ENCODE data around the gene EEIG1. TPM values are rescaled to one million over a fixed set of nuclear protein-coding genes. Genes with fewer than 3 reads are reported as not detected.
A peak's percentile ranks its signal among the peaks of the same experiment; 100 is the strongest.

Gene EEIG1
- total RNA-seq, 2 donors from 2014 or later, result 41.9 to 42.0 TPM

- H3K36me3 ChIP-seq (replicated peaks in 1 of 2; ENCODE audit: insufficient read depth in 1 of 2, low read depth in 2 of 2), result peaks cover 0 to 7% of the 10 kb centered on the region in 2 donors
- H3K4me3 ChIP-seq, result no peak overlapping the region
- 61 to 75% methylated on average over 4 to 18 of the region's 18 CpGs for WGBS, 2 donors
- ATAC-seq, result peak; percentile 62
- H3K27ac ChIP-seq, result no peak overlapping the region
- intact Hi-C loops (cut with DNase I), result loop anchor here (2.0 to 10.0 kb wide), 2 partner anchors 94 to 182 kb away; partner anchors contain the start of gene PTGES2
- TF ChIP-seq POLR2A (IDR thresholded peaks at IDR 0.05), result no peak
- TF ChIP-seq CTCF (IDR thresholded peaks at IDR 0.05), result peak; percentile 62 to 90 (median 72)
- H3K9me3 ChIP-seq, result no peaks in the 10 kb centered on the region
- no peaks in the 10 kb centered on the region for H3K27me3 ChIP-seq
- DNase-seq, result peak; percentile 59 to 71 (median 66)
- peaks cover 8% of the 10 kb centered on the region for H3K4me1 ChIP-seq
These were observed 38.4 kb downstream of the EEIG1 start for GRCh38 chr9:127942216-127943010.

GRCh38 chr9:127941961-127942215 lies 38.9 kb downstream of the EEIG1 start:
- WGBS, 2 donors, result 70 to 71% methylated on average over 3 of the region's 3 CpGs
- H3K27me3 ChIP-seq, result no peaks in the 10 kb centered on the region
- H3K4me1 ChIP-seq, result peaks cover 11% of the 10 kb centered on the region
- intact Hi-C loops (cut with DNase I), result loop anchor here (2.0 to 10.0 kb wide), 2 partner anchors 95 to 183 kb away; partner anchors contain the start of gene PTGES2
- DNase-seq (no peak), ATAC-seq (no peak)
- H3K27ac ChIP-seq, result no peak overlapping the region
- H3K4me3 ChIP-seq, result no peak overlapping the region
- H3K9me3 ChIP-seq, result no peaks in the 10 kb centered on the region
- no peak for TF ChIP-seq CTCF (IDR thresholded peaks at IDR 0.05)
- TF ChIP-seq POLR2A (IDR thresholded peaks at IDR 0.05), result no peak
- H3K36me3 ChIP-seq (replicated peaks in 1 of 2; ENCODE audit: insufficient read depth in 1 of 2, low read depth in 2 of 2), result peaks cover 0 to 7% of the 10 kb centered on the region in 2 donors

- no peak for ATAC-seq
- Histone ChIP-seq H3K4me3 (no peak overlapping the region), H3K9me3 (no peaks in the 10 kb centered on the region), H3K27me3 (no peaks in the 10 kb centered on the region), H3K27ac (no peak overlapping the region), H3K36me3 (replicated peaks in 1 of 2; ENCODE audit: insufficient read depth in 1 of 2, low read depth in 2 of 2) (peaks cover 0 to 7% of the 10 kb centered on the region in 2 donors), H3K4me1 (peaks cover 17% of the 10 kb centered on the region)
- WGBS, 2 donors, result 82 to 89% methylated on average over 17 of the region's 18 CpGs
- no peak for TF ChIP-seq CTCF (IDR thresholded peaks at IDR 0.05)
- TF ChIP-seq POLR2A (IDR thresholded peaks at IDR 0.05), result no peak
- no peak for DNase-seq
- intact Hi-C loops (cut with DNase I), result loop anchor here (10.0 kb wide), 1 partner anchor 183 kb away; the partner anchor contains the start of gene PTGES2
These were observed 39.5 kb downstream of the EEIG1 start for GRCh38 chr9:127941062-127941960.

- H3K27ac ChIP-seq, result no peak overlapping the region
- H3K4me1 ChIP-seq, result peaks cover 24% of the 10 kb centered on the region
- H3K4me3 ChIP-seq, result no peak overlapping the region
- H3K9me3 ChIP-seq, result no peaks in the 10 kb centered on the region
- WGBS, 2 donors, result 88% methylated on average over 4 of the region's 4 CpGs
- intact Hi-C loops (cut with DNase I), result loop anchor here (10.0 kb wide), 1 partner anchor 184 kb away; the partner anchor contains the start of gene PTGES2
- TF ChIP-seq POLR2A (IDR thresholded peaks at IDR 0.05), result no peak
- no peak for ATAC-seq
- H3K27me3 ChIP-seq, result no peaks in the 10 kb centered on the region
- peaks cover 0 to 7% of the 10 kb centered on the region in 2 donors for H3K36me3 ChIP-seq (replicated peaks in 1 of 2; ENCODE audit: insufficient read depth in 1 of 2, low read depth in 2 of 2)
- no peak for DNase-seq
These were observed 40.2 kb downstream of the EEIG1 start for GRCh38 chr9:127940593-127940992.

- DNase-seq, result no peak
- H3K9me3 ChIP-seq, result no peaks in the 10 kb centered on the region
- intact Hi-C loops (cut with DNase I), result no loop called here
- no peaks in the 10 kb centered on the region for H3K27me3 ChIP-seq
- peak overlapping the region in 1 of 4 donors; percentile 49 for H3K27ac ChIP-seq
- peak; percentile 4 for ATAC-seq
- 46 to 62% methylated on average over 25 of the region's 25 CpGs for WGBS, 2 donors
- TF ChIP-seq CTCF (IDR thresholded peaks at IDR 0.05) (no peak), POLR2A (IDR thresholded peaks at IDR 0.05) (no peak)
- H3K36me3 ChIP-seq (replicated peaks in 1 of 2; ENCODE audit: insufficient read depth in 1 of 2, low read depth in 2 of 2), result no peaks in the 10 kb centered on the region
- H3K4me3 ChIP-seq, result no peak overlapping the region
- H3K4me1 ChIP-seq, result peaks cover 31% of the 10 kb centered on the region
These were observed 42.5 kb downstream of the EEIG1 start for GRCh38 chr9:127938298-127938690.

Measured in body of pancreas (tissue), 4 donors.